ENCODE measurements around the gene AKNAD1.

DNA sequence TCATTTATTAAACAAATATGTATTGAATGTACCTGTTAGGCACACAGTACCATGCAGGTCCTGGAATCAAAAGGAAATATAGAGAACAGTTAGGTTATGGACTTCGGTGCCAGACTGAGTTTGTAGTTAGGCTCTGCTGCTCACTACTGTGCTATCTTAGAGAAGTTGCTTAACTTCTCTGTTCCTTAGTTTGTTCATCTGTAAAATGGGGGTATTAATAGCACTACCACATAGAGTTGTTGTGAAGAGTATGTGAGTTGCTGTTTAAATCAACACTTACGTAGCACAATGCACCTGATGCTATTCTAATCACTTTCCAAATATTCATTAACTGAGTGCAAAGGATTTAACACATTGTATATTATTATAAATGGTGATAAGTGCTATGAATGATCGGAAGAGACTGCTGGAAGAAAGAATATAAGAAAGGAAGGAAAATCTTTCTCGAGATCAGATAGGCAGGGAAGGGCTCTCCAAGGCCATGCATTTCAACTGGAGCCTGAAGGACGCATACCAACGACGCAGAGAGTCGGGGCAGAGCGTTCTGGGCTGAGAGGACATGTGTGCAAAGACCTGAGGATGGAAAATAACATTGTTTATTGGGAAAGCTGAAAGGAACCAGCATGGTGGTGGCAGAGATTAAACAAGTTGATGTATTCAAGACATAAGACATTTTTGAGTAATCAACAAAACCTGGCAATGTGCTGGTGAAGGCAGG, 3.5 kb upstream of the AKNAD1 start:
- TF ChIP-seq, protein P1, sequence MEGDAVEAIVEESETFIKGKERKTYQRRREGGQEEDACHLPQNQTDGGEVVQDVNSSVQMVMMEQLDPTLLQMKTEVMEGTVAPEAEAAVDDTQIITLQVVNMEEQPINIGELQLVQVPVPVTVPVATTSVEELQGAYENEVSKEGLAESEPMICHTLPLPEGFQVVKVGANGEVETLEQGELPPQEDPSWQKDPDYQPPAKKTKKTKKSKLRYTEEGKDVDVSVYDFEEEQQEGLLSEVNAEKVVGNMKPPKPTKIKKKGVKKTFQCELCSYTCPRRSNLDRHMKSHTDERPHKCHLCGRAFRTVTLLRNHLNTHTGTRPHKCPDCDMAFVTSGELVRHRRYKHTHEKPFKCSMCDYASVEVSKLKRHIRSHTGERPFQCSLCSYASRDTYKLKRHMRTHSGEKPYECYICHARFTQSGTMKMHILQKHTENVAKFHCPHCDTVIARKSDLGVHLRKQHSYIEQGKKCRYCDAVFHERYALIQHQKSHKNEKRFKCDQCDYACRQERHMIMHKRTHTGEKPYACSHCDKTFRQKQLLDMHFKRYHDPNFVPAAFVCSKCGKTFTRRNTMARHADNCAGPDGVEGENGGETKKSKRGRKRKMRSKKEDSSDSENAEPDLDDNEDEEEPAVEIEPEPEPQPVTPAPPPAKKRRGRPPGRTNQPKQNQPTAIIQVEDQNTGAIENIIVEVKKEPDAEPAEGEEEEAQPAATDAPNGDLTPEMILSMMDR (IDR thresholded peaks at IDR 0.05): no peak
- no peak for TF ChIP-seq ZFX (IDR thresholded peaks at IDR 0.05; ENCODE audit: borderline replicate concordance)
